HG03571 (cell line): Measurements from ENCODE around the gene CXCL11.
"Not testable (repeated sequence)": the region's sequence is repeated elsewhere in the genome, so short reads cannot be mapped to it uniquely, and the experiment has no call there.

Experiments
- ATAC-seq: cut with Tn5 transposase; IDR thresholded peaks from one replicate; pipeline ENCODE4 v1.9.1; 2021; ENCODE audit not compliant: unreplicated experiment

CXCL11 gene

DNA sequence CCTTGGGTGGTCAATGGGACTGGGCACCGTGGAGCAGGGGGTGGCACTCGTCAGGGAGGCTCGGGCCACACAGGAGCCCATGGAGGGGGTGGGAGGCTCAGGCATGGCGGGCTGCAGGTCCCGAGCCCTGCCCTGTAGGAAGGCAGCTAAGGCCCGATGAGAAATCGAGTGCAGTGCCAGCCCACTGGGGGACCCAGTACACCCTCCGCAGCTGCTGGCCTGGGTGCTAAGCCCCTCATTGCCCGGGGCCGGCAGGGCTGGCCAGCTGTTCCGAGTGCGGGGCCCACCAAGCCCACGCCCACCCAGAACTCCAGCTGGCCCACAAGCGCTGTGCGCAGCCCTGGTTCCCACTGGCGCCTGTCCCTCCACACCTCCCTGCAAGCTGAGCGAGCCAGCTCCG, 7.4 kb upstream of the CXCL11 start:
- ATAC-seq, result not testable (repeated sequence)

- ATAC-seq, result not testable (repeated sequence)
These were observed 6.5 kb upstream of the CXCL11 start for GRCh38 chr4:76042241-76042998.

GRCh38 chr4:76036855-76037254, 985 bp upstream of the CXCL11 start:
- no peak for ATAC-seq

- ATAC-seq, result no peak
These were observed 729 bp downstream of the CXCL11 start for GRCh38 chr4:76035141-76035540.

DNA sequence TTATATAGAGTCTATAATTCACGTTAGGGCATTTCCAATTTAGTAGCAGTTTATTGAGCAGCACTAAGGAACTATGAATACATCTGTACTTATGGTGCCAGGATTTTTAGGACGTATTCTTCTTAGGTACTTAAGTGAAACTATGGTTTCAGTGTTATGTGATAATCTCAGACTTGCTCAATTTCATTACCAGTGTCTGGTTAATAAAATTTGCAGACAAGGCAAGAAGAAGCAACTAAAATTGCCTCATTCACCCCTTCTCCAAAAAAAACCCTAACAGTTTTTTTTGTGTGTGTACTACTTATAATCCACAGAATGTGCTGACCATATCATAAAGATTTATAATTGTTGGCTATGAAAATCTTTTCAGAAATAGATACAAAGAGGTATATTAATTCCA, 6.6 kb downstream of the CXCL11 start:
- ATAC-seq, result no peak

DNA sequence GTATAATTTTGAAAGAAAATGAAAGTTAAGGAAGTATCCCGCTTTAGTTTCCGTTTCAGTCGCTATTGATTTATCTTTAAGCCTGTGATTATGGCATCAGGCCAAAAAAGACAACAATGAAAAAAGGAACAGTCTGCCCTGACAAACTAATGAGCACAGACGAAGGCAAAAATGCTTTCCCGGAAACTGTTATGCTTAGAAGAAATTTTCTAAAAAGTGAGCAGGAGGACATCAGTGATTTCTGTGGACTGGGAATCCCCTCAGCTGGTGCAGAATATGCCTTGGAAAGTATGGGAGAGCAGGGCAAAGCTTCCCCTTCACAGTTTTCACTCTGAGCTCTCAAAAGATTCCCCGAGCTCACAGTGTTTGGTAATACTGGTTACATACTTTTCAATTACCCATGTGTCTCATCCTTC, 7.5 kb downstream of the CXCL11 start:
- ATAC-seq, result no peak

- ATAC-seq, result no peak
These were observed 11.8 kb downstream of the CXCL11 start for GRCh38 chr4:76024065-76024464.

DNA sequence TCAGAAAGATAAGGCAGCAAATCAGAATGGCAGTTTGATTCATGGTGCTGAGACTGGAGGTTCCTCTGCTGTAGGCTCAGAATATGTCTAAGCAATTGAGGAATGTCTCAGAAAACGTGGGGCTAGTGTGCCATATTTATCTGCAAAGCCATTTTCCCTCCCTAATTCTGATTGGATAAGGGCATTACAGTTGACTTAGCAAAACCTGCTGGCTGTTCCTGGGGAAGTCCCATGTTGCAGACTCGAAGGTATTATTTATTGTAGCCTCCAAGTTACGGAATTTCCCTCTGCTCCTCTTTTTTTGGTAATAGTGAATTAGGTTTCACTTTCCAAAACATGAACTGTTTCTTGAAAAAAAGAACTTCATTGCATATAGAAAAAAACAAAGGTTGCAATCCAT, 12.5 kb downstream of the CXCL11 start, which contains the start of gene CXCL10:
TSS of gene CXCL10 (minus strand) at position 109 of the 400 bp plus-strand sequence. CDS start at position 43, 66 bp downstream.
- no peak for ATAC-seq

- no peak for ATAC-seq
These were observed 13.2 kb downstream of the CXCL11 start for GRCh38 chr4:76022677-76023076.

GRCh38 chr4:76022031-76022430, 13.8 kb downstream of the CXCL11 start:
- ATAC-seq, result no peak

DNA sequence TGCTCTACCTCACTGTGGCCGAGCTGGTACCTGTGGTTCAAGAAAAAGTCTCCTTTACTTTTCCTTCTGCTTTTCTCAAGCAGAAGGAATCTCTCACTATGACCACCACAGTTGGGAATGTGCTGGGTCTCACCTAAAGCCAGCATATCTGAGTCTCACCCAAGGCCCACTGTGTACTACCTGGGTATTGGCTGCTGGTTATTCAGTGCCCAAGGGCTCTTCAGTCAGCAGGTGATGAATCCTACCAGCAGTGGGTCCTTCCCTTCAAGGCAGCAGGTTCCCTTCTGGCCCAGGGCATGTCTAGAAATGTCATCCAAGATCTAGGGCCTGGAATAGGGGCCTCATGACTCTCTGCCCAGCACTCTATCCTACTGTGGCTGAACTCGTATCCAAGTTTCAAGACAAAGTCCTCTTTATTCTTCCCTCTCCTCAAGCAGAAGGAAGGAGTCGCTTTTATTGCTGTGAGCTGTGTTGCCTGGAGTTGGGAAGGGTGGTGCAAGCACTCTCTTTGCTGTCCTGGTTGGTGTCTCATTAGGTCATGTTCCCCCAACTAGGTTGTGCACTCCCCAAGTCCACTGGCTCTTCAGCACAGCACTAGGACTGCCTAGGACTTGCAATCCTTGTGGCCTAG, 18.7 kb downstream of the CXCL11 start:
- ATAC-seq, result no peak

- no peak for ATAC-seq
These were observed 19.5 kb downstream of the CXCL11 start for GRCh38 chr4:76016393-76016792.

DNA sequence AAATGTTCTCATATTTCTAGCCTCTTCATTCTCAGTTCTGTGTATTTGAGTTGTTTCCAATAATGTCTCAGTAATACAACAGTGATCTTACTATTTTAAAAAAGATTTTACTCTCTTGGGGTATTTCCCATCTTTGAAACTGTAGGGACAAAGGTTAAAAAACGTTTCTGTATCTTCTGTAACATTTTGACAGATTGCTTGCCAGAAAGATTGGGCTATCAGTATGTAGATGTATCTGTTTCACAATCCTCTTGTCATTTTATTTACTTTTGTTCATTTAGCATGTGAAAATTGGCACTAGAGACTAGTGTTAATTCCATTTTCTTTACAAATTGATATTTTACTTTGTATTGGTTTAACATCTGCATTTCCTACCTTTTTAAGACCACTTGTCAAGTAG, 22.3 kb downstream of the CXCL11 start:
- ATAC-seq, result no peak

DNA sequence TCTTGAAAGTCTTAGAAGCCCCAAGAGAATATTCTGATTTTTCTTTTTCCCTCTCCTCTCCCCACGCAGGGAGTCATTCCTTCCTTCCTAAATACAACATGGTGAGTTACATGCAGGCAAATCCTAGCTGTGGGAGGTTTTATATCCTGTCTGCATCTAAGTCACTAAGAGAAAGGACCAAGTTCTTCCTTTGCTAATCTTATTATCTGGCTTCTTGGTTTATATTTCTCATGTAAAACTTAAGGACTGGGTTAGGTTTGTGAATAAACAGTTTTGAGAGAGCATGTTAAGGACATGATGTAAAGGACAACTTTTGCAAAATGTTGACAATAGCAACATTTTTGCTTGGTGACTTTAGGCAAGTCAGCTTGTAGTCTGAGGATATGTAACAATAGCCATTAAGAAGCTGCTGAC, 23.5 kb downstream of the CXCL11 start:
- ATAC-seq, result no peak

- peak; percentile 67 for ATAC-seq
These were observed 24.0 kb downstream of the CXCL11 start for GRCh38 chr4:76011700-76012387.

GRCh38 chr4:76011018-76011670, 24.7 kb downstream of the CXCL11 start:
- no peak for ATAC-seq

DNA sequence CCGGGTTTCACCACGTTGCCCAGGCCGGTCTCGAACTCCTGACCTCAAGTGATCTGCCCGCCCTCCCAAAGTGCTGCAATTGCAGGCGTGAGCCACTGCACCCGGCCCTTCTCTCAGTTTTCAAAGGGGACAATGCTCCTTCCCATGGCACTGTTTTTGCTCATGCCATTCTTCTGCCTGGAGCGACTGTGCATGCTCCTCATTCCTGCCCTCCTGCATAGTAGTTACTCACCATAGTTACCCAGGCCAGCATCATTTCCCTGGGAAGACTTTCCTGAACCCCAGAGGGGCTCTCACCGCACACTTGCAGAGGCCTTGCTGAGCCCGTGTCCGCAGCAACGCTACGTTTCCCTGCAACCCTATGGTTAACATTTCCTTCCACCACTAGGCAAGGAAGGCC, 25.3 kb downstream of the CXCL11 start:
- ATAC-seq, result no peak

- ATAC-seq, result no peak
These were observed 26.6 kb downstream of the CXCL11 start for GRCh38 chr4:76009311-76009710.

- ATAC-seq, result no peak
These were observed 28.6 kb downstream of the CXCL11 start, which contains the start of gene CXCL9 for GRCh38 chr4:76007089-76007862. TSS of gene CXCL9 (minus strand) at chr4:76007509. CDS start at chr4:76007449, 60 bp downstream.

DNA sequence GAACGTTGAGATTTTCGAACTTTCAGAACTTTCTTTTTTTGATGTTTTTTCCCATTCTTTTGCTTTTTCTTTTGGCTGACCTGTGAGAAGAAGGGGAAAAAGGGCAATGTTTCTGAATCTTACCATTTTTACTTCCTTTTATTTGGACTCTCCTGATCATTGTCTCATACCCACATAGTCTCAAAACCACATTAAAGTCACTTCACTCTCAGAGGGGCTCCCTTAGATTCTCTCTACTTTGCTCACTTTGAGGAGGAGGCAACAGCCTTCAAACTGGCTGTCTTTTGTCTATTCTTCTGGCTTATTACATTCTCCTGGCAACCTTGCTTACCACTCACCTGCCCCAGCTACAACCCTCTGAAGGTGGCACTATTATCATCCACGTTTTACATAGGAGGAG, 32.2 kb downstream of the CXCL11 start:
- no peak for ATAC-seq

GRCh38 chr4:76003035-76003434, 32.8 kb downstream of the CXCL11 start:
- no peak for ATAC-seq
